ENCODE data around the gene MAST4.

The MAST4 gene

DNA sequence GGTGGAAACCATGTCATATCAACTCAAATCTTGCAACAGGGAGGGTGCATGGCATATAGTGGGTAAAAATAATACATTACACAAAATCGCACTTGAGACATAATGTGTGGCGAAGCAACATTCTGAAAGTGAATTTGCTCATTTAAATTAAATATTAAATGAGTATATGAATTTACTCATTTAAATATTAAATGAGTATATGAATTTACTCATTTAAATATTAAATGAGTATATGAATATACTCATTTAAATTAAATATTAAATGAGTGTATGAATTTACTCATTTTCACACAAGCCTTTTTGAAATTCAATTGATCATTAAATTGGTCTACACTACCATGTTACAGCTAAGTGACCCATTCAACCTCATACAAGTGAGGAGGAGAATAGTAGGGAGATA, 10.5 kb downstream of the MAST4 start:
- no peak for DNase-seq

DNA sequence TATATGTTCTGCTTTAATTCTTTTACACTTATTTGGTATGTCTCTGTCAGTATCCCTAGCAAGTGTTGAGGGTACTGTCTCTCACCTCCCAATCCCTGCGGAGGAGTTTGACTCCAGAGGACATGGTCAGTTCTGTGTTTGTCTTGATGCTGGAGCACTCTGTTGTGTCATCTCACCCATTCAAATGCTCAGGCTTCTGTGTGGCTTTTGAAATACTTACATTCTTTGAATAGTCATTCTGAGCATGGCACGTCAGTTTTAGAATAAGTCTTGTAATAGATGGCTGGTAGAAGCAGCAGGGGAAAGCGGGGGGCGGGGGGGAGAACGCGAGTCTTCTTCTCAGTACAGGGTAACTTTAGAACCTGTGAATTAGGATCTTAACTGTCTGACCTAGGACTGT, 12.3 kb downstream of the MAST4 start:
- DNase-seq, result no peak

GRCh38 chr5:66609615-66610014, 13.4 kb downstream of the MAST4 start:
- DNase-seq, result no peak

GRCh38 chr5:66612226-66612625, 16.0 kb downstream of the MAST4 start:
- DNase-seq, result no peak

- no peak for DNase-seq
These were observed 18.9 kb downstream of the MAST4 start for GRCh38 chr5:66615136-66615535.

DNA sequence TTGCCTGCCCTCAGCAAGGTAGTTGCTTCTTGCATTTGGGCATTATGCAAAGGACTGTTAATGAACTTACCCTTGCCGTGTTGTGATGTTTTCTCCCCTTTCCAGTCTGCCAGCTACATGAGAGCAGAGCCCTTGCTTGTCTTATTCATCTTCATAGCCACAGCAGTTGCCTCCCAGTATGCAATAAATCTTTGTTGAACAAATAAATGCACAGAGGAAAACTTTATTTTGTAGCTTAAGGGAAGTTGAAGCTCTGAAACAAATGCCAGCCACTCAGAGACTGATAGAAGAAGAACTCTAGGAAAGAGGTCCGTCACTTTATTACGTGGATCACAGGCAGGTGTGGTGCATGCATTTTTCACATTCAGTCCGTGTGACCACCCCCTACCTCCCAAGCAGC, 19.7 kb downstream of the MAST4 start:
- no peak for DNase-seq

DNA sequence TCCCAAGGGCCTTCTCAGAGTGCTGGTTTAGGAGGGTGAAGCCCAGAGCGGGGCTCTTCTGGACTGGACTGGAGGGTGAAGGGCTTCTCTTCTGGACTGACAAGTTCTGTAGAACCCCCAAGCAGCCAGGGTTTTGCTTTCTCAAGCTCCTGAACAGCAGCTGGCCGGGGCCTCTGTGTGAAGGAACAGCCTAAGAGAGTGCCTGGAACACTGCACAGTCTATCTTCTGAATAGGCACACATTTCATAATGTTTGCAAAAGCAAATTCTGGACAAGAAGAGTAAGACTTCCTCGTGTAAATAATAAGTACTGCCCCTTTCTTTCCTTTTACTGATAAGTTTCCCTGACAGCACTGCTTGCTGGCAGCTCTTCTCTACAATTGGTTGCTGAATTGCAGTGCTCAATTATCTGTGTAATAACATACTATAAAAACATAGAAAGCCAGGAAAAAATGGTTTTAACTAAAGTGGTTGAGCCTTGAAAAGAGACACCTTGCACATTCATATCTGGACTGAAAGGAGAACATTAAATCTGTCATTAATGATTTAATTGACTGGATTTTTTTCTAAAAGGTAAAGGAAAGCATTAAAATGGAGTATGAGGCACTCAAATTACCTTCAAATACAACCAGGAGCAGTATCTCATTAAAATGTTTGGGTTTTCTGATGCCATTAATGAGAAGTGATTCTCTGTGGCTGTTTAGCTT, 20.5 kb downstream of the MAST4 start:
- peak; percentile 77 for DNase-seq

DNA sequence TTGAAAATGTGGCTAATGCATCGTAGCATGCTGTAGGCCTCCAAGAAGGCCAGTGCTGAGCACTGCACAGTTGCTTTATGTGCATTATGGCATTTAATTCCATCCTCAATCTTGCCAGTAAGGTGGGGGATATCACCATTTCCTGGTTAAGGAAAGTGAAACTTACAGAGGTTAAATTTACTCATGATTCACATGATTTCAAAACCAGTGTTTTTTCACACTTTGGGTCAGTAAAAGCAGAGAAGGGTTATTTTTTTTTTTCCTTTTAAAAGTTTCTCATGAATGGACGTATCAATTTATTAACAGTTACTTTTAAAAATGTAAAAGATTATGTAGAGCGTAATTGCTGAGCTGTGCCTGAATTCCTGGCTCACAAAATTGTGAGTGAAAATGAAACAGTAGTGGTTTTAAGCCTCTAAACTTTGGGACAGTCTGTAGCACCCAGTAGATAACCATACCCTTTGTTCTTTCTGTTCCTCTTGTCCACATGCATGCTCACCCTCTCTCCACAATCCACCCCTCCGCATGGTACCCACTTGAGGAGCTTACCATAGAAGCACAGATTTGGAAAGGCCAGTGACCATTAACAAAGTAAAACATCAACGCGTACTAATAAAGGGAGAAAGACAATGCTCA, 21.2 kb downstream of the MAST4 start:
- DNase-seq, result no peak

GRCh38 chr5:66617991-66618768, 22.0 kb downstream of the MAST4 start:
- DNase-seq, result no peak

GRCh38 chr5:66620711-66621110, 24.5 kb downstream of the MAST4 start:
- DNase-seq, result no peak

- DNase-seq, result no peak
These were observed 25.0 kb downstream of the MAST4 start for GRCh38 chr5:66621146-66621545.

- no peak for DNase-seq
These were observed 25.5 kb downstream of the MAST4 start for GRCh38 chr5:66621736-66622135.

DNA sequence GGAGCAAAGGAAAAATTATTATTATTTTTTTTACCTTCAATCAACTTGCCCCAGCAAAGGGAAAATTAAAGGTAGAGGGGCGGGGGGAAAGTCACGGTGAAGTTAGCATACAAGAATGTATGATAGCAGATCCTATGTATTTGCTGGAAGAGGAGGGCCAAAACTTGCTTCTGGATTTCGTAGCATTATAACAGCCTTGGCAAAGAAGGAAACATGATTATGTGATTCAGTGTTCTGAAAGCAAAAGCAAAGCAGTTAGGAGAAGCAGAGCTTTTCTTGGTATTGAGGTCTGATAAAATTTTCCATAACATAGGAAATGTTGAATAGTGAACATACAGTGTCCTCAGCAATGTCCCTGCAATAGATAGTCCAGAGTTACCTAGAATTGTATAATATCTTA, 32.4 kb downstream of the MAST4 start:
- no peak for DNase-seq

- no peak for DNase-seq
These were observed 33.3 kb downstream of the MAST4 start for GRCh38 chr5:66629446-66629845.

- DNase-seq, result peak; percentile 95
These were observed 37.6 kb downstream of the MAST4 start for GRCh38 chr5:66633754-66634153.

DNA sequence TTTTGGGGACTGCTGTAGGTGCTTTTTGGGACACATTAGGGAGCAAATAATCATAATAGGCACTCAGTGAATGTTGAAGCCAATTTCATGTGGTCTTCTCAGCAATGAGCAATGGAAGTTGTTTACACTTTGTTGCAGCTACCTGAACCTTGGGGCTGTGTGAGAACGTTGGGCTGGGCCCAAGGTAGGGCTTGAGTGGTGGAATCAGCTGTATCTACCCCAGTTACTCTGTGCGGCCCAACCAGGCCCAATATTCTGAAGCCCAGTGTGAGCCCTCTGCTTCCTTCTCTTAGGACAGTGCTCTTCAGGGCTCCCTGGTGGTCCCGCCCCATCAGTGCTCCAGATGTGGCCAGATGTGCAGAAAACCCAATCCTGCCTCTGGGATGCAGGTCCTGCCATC, 38.4 kb downstream of the MAST4 start:
- no peak for DNase-seq

DNA sequence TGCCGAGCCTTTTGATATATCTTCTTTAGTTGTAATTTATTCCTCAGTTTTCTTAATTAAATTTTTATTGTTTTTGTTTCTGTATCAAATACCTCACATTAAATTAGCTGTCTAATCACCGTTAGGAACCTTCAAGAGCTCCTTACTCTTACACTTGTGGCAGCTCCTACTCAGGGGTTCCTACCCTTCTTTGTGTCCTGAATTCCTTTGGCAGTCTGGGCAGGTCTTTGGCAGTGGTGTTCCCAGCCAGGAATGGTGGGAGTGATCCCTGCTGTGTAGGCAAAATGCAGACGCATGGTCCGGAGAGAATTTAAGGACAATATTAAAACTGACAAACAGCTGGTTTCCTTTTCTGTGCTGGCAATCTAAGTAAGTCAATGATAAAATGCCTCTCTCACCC, 41.8 kb downstream of the MAST4 start:
- peak; percentile 21 for DNase-seq

GRCh38 chr5:66639037-66639436, 42.8 kb downstream of the MAST4 start:
- DNase-seq, result no peak

DNA sequence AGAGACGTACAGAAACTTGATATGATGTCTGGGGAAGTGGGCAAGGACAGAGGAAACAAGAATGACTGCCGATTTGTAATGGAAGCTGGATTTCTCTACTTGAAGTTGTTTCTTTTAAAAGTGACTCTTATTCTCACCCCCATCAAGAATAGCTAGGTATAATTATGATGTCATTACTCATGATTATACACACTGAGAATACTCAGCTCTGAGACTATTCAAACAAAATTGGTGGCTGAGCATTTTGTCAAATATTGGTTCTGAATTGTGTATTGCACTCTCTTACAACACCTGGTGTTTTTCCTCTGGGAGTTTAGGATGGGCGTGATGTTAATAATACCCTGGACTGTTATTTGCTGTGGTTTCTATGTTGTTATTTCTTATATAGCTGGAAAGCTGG, 46.3 kb downstream of the MAST4 start:
- peak; percentile 98 for DNase-seq

DNA sequence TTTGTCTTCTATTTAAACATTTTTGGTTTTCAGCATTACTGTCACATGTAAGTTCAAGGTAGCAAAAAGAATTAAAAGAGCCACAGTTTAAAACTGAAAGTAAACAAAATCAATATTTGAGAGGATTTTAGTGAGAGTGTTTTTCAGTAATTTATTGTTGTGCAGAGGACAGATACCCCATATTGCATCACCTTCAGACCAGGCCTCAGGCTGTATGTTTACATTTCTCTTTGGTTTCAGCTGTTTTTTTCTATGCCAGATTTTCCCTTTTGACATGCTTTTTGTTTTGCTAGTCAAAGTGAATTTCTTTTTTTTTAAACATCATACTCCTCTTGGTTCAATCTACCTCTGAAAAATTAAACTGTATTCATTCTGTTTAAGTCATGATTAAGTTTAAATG, 47.2 kb downstream of the MAST4 start:
- DNase-seq, result peak; percentile 73

DNA sequence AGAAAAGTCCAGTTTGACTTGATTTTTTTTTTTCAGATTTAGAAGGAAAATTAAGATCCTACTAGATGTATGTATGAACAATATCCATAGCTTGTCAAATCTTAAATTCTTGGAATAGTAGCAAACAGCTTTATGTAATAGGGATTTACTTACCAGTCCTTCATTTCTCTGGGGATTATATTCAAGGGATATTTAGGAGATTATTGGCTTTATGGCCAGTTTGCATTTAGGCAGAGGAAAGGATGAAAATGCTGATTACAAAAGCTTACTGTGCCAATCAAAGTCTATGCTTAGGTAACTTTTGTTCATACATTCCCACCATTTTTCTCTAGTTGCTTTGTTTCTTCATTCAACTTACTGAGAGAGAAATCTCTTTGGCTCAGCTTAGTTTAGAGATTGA, 47.9 kb downstream of the MAST4 start:
- DNase-seq, result no peak

GRCh38 chr5:66645039-66645438, 48.8 kb downstream of the MAST4 start:
- no peak for DNase-seq

DNA sequence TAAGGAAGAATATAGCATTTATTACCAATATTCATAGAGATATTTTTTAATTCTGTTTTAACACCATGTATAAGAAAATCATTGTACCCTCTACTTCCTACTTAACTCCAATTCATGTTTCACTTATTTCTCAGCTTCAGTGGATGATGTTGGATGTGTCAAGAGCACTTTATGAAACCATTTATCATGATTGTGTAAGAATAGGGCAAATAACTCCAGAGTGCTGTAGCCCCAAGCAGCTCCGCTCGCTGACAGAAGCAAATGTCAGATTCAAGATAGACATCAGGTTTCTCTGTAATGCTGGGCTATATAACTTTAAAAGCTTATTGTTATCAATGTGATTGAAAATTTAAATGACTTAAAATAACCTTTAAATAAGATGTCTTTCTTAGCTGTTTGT, 50.4 kb downstream of the MAST4 start:
- DNase-seq, result peak; percentile 32
